GM23338 (cell line): ENCODE data around the gene PXT1. TPM values are rescaled to one million over a fixed set of nuclear protein-coding genes. Genes with fewer than 3 reads are reported as not detected.

ENCODE experiments used
- ATAC-seq: fragments of 200-7000 bp; cut with Tn5 transposase; 3 replicates; pipeline ENCODE4 v1.9.1; 2020
- DNase-seq: peaks from one replicate; pipeline ENCODE4 v3.0.0-alpha.2; 2015; ENCODE audit warnings: low spot score
- H2AFZ ChIP-seq: fragments of 200-600 bp; sonication (generic); 2 replicates; pipeline ENCODE4 v1.8.0; 2016; ENCODE audit warnings: antibody characterized with exemption, mild to moderate bottlenecking, moderate library complexity
- H3F3A ChIP-seq: fragments of 200-600 bp; sonication (generic); replicated peaks from 2 replicates; pipeline ENCODE4 v1.8.0; 2017; ENCODE audit warnings: antibody characterized with exemption, mixed run types, low read depth
- H3K27ac ChIP-seq: fragments of 200-600 bp; sonication (generic); 2 replicates; pipeline ENCODE4 v1.6.1; 2016; ENCODE audit warnings: low read depth
- H3K27me3 ChIP-seq: fragments of 200-600 bp; sonication (generic); 2 replicates; pipeline ENCODE4 v1.8.0; 2016; ENCODE audit warnings: mild to moderate bottlenecking, mixed run types, moderate library complexity; ENCODE audit not compliant: insufficient read depth
- H3K36me3 ChIP-seq: fragments of 200-600 bp; sonication (generic); 2 replicates; pipeline ENCODE4 v1.8.0; 2016; ENCODE audit warnings: mild to moderate bottlenecking; ENCODE audit not compliant: insufficient read depth
- H3K4me1 ChIP-seq: fragments of 200-600 bp; sonication (generic); 2 replicates; pipeline ENCODE4 v1.8.0; 2016; ENCODE audit warnings: mild to moderate bottlenecking, moderate library complexity; ENCODE audit not compliant: insufficient read depth
- H3K4me2 ChIP-seq: fragments of 200-600 bp; sonication (generic); 2 replicates; pipeline ENCODE4 v1.7.1; 2017; ENCODE audit warnings: mixed run types
- H3K4me3 ChIP-seq: fragments of 200-600 bp; sonication (generic); 2 replicates; pipeline ENCODE4 v1.6.1; 2016; ENCODE audit warnings: mixed run types
- H3K79me2 ChIP-seq: fragments of 200-600 bp; sonication (generic); replicated peaks from 2 replicates; pipeline ENCODE4 v1.8.0; 2017; ENCODE audit warnings: mild to moderate bottlenecking; ENCODE audit not compliant: insufficient read depth
- H3K9me2 ChIP-seq: fragments of 200-600 bp; sonication (generic); 2 replicates; pipeline ENCODE4 v1.8.0; 2017; ENCODE audit not compliant: insufficient read depth
- H4K20me1 ChIP-seq: fragments of 200-600 bp; sonication (generic); replicated peaks from 2 replicates; pipeline ENCODE4 v1.8.0; 2017; ENCODE audit warnings: mild to moderate bottlenecking; ENCODE audit not compliant: insufficient read depth
- H3K27ac Mint-ChIP-seq: 2 replicates; pipeline ENCODE4 v1.8.0; 2020; ENCODE audit warnings: inconsistent platforms, mild to moderate bottlenecking, moderate library complexity, mixed read lengths
- H3K27me3 Mint-ChIP-seq: 3 replicates; pipeline ENCODE4 v1.8.0; 2022; ENCODE audit warnings: low read depth, mild to moderate bottlenecking, moderate library complexity, mixed read lengths, inconsistent platforms; ENCODE audit not compliant: insufficient read depth, poor library complexity
- H3K36me3 Mint-ChIP-seq: 3 replicates; pipeline ENCODE4 v1.8.0; 2021; ENCODE audit warnings: low read depth, mild to moderate bottlenecking, inconsistent platforms, moderate library complexity, mixed read lengths
- H3K4me1 Mint-ChIP-seq: 3 replicates; pipeline ENCODE4 v1.8.0; 2020; ENCODE audit warnings: mild to moderate bottlenecking, inconsistent platforms, mixed read lengths
- H3K4me3 Mint-ChIP-seq: 3 replicates; pipeline ENCODE4 v1.8.0; 2021; ENCODE audit warnings: moderate library complexity, mild to moderate bottlenecking, inconsistent platforms, mixed read lengths
- H3K9me3 Mint-ChIP-seq: 3 replicates; pipeline ENCODE4 v1.8.0; 2020; ENCODE audit warnings: moderate library complexity, mild to moderate bottlenecking, inconsistent platforms, mixed read lengths
- CREB1 ChIP-seq: fragments of 250-450 bp; sonication (Bioruptor Pico); IDR thresholded peaks from 2 replicates; pipeline ENCODE4 v1.5.0; 2020; ENCODE audit warnings: low read depth, mild to moderate bottlenecking, moderate library complexity
- ETS1 ChIP-seq: IDR thresholded peaks from 2 replicates; pipeline ENCODE4 v1.6.1; 2016; ENCODE audit warnings: antibody characterized with exemption
- EZH2phosphoT487 ChIP-seq: fragments of 200-600 bp; sonication (generic); IDR thresholded peaks from one replicate; pipeline ENCODE4 v1.8.1; 2018; ENCODE audit warnings: antibody characterized with exemption; ENCODE audit not compliant: unreplicated experiment
- REST ChIP-seq: IDR thresholded peaks from one replicate; pipeline ENCODE4 v1.6.1; 2018; ENCODE audit warnings: antibody characterized with exemption; ENCODE audit not compliant: unreplicated experiment
- ZNF114 ChIP-seq: fragments of 250-450 bp; sonication (Bioruptor Pico); IDR thresholded peaks from 2 replicates; pipeline ENCODE4 v1.5.0; 2020; ENCODE audit warnings: mild to moderate bottlenecking, moderate library complexity
- ZNF331 ChIP-seq: fragments of 250-450 bp; sonication (Bioruptor Pico); IDR thresholded peaks from 2 replicates; pipeline ENCODE4 v1.5.0; 2020; ENCODE audit warnings: low read depth, mild to moderate bottlenecking, moderate library complexity
- ZNF462 ChIP-seq: fragments of 250-450 bp; sonication (Bioruptor Pico); IDR thresholded peaks from 2 replicates; pipeline ENCODE4 v1.5.0; 2020; ENCODE audit warnings: mild to moderate bottlenecking, moderate library complexity
- polyA plus RNA-seq: library from polyadenylated mRNA; unstranded; fragments of >200 nt; fragmentation: Nextera tagmentation; extraction: Ambion mirVana; gene quantifications from 2 replicates; pipeline ENCODE4 v1.2.1, GENCODE V29; 2016
- total RNA-seq: library from RNA; depleted of rRNA; stranded (reverse); fragments of >200 nt; shearing (Covaris generic); gene quantifications from 2 replicates; pipeline ENCODE4 v1.2.3, GENCODE V29; 2014

The PXT1 gene
- total and polyA plus RNA-seq, 2 experiments from 2014 or later, result 0.14 TPM; not detected in 1

- H3K9me3 Mint-ChIP-seq, result no peaks in the 10 kb centered on the region
- ATAC-seq, result no peak
- H3K36me3 ChIP-seq, result peaks cover 21% of the 10 kb centered on the region
Measured at GRCh38 chr6:36484736-36485135, 42.1 kb upstream of the PXT1 start.

More at GRCh38 chr6:36484736-36485135, 42.1 kb upstream of the PXT1 start:
- Histone ChIP-seq H3K4me1 (no peaks in the 10 kb centered on the region), H3K4me2 (no peak overlapping the region), H3K4me3 (no peak overlapping the region), H3K27ac (no peak overlapping the region), H3K9me2 (no peaks in the 10 kb centered on the region), H3K27me3 (no peaks in the 10 kb centered on the region), H4K20me1 (peaks cover 5% of the 10 kb centered on the region), H3F3A (no peaks in the 10 kb centered on the region), H3K79me2 (no peaks in the 10 kb centered on the region), H2AFZ (no peak overlapping the region)
- Mint-ChIP-seq H3K27me3 (no peaks in the 10 kb centered on the region), H3K4me1 (no peaks in the 10 kb centered on the region), H3K4me3 (no peak overlapping the region), H3K36me3 (peaks cover 40% of the 10 kb centered on the region), H3K27ac (no peak overlapping the region)
- no peak for TF ChIP-seq ETS1
- no peak for TF ChIP-seq REST
- no peak for TF ChIP-seq ZNF331 (CRISPR knock-in tag)
- TF ChIP-seq EZH2phosphoT487, result no peak
- TF ChIP-seq CREB1 (CRISPR knock-in tag), result no peak
- no peak for TF ChIP-seq ZNF114 (CRISPR knock-in tag)
- TF ChIP-seq ZNF462 (CRISPR knock-in tag), result no peak
- no peak for DNase-seq
